Endothelial cell of hepatic sinusoid (primary cell): ENCODE results near the gene MYPN.
"Not testable (repeated sequence)": the region's sequence is repeated elsewhere in the genome, so short reads cannot be mapped to it uniquely, and the experiment has no call there.

ENCODE experiments used
- in situ Hi-C: cut with HindIII; loops from 2 replicates; pipeline ENCODE4 v1.10.0; 2017; ENCODE audit warnings: low sequenced_read_pairs

MYPN gene

DNA sequence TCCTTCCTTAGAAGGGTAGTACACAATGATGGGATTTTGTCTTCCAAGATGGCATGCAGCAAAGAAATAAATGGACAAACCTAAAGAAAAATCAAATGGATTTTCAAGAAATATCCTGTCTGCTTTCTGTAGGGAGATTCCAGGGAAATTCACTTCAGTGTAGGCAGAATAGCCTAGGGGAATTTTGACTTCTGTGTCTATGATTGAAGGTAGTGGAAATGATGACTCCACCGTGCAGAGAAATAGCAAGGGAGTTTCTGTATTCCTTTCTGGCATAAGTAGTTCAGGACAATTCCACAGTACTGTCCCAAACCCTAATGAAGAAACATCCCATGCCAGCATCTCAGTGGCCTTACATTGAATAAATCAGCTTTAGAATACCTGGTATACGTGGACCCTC lies 113.1 kb downstream of the MYPN start:
- in situ Hi-C loops, result no loop called here

DNA sequence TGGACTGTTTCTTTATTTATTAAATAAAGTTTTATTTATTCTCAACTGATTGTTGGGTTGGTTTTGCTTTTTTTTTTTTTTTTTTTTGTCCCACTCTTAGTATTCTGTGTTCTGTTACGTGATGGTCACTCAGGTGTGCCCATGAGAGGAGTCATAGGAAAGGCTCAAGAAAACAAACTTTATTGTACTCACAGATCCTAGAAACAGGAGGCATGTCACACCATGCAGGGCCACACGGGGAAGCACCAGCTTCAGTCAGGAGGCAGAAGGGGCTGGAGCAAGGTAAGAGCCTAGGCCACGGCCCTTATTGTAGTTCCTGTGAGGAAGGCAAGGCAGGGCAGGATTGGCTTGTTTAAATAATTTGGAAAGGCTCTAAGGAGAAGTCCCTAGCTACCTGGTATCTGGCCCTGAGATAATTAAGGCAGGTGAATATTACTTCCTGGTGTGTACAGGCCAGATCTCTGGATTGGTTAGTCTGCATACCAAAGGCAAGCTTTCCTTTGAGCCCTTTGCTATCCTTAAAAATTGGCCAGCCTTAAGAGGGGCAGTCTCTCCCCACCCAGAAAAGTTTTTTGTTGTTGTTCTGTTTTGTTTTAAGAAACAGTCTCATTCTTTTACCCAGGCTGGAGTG lies 114.4 kb downstream of the MYPN start:
- in situ Hi-C loops, result no loop called here

DNA sequence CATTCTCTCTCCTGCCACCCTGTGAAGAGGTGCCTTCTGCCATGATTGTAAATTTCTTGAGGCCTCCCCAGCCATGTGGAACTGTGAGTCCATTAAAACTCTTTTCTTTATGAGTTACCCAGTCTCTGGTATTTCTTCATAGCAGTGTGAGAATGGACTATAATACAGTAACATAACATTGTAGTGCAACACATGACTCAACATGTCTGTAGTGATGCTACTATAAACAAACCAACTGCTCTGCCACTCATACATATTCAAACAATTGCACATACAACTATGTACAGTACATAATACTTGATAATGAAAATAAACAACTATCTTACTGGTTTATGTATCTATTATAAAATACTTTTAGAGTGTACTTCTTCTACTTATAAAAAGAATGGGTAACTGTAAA lies 115.5 kb downstream of the MYPN start:
- in situ Hi-C loops, result no loop called here

DNA sequence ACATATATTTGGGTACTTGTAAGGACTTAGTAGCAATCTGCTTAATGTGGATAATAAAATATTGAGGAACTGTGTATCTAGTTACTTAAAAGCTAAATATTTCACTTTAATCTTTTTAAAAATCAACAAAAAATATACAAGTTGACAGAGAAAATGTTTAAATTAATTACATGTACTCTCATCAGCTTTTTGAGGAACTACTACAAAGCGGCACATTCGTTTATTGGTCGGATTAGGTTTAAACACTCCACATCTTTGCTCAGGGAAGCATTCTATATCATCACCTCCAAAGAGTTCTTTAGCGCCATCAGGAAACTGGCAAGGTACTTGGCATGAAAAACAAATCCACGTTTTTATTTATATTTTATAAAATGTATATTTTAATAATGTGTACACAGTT lies 121.0 kb downstream of the MYPN start:
- in situ Hi-C loops, result no loop called here

DNA sequence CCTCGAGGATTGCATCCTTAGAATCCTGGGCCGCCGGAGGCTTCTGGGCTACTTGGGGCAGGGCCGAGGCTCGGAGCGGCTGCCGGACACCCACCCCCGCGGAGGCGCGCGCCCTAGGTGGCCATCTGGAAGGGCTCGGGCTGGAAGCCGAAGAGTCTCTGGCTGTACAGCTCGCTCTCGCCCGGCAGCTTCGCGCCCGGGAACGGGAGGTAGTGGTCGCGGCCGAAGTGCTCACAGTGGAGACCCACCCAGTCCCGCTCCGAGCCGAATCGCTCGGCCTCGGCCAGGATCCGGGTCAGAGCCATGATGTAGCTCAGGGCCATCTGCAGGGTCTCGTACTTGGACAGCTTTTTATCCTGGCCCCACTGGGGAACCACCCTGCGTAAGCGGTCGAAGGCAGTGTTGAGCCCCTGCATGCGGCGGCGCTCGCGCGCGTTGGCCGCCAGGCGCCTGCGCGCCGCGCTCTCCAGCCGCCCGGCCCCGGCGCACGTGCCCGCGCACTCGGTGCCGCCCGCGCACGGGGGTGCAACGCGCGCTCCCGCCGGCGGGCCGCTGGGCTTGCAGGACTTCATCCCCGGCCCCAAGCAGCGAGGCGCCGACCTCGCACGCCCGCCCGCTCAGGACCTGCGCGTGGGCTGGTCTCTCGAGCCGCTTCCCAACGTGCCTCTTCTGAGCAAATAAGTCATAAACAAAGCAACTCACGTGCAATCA lies 122.0 kb downstream of the MYPN start:
- in situ Hi-C loops, result no loop called here

DNA sequence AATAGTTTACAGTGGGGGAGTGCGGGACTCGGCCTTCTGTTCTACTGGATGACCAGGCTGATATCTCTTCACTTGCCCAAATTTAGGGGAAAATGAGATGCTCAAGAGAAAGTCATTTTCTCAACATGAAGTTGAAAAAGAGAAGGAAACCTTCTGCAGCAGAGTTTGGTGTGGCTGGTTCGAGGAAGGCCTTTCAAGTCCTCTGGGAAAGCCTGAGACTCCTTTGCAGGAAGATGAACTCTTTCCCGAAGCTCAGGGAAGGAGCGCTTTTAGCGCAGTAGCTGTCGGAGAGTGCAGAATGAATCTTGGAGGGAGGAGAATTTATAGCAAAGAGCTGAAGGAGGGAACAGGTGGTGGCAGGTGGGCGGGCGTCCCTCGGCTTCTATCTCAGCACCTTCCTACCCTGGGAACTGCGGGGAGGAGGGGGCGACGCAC lies 122.5 kb downstream of the MYPN start, which contains the start of gene ATOH7:
ATOH7 (minus strand) TSS at position 297 of the 435 bp plus-strand sequence. CDS start 436 bp downstream, outside the sequence.
- in situ Hi-C loops, result no loop called here

DNA sequence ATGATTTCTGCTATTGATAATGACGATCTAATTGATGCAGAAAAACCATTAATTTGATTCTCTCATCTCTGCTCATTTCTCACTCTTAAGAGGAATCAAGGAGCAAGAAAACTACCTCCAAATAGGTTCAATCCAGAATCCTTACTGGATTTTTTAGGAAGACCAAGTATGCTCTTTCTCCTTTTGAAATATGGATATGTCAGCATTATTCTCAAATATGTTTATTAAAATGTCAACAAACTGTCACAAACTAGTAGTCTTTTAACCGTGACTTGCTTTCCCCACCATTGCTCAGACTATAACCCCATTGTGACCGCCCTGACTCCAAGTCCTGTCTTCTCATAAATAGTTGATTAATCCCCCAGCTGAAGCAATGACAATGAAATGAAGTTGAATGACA lies 123.8 kb downstream of the MYPN start:
- in situ Hi-C loops, result no loop called here

DNA sequence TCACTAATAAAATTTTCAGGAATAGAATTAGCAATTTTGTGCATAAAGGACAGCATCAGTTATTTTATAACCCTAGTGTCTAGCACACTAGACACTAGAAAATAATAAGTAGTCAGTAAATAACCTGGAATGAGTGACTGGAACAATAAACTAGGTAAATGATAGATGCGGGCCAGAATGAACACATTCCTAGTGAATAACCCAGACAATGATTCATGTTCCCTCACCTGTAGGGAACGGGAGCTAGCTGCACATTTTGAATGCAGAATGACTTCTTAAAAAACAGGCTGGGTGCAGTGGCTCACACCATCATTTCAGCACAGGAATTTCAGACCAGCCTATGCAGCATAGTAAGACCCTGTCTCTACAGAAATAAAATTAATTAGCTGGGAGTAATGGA lies 125.8 kb downstream of the MYPN start:
- in situ Hi-C loops, result no loop called here

DNA sequence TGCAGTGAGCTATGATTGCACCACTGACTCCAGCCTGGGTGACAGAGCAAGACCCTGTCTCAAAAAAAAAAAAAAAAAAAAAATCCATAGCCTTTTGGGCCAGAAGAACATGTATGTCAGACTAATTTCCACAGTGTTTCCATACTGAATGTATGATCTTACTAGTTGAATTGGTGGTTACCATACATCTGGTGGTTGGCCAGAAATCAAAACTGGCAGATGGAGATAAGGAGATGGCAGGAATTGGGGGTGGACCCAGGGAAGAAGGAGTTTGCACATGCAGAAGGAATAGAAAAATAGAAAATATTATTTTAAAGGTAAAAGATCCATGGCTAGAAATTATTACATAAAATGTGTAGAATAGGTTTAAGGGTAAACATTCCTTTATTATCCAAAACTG lies 126.3 kb downstream of the MYPN start:
- in situ Hi-C loops, result no loop called here

DNA sequence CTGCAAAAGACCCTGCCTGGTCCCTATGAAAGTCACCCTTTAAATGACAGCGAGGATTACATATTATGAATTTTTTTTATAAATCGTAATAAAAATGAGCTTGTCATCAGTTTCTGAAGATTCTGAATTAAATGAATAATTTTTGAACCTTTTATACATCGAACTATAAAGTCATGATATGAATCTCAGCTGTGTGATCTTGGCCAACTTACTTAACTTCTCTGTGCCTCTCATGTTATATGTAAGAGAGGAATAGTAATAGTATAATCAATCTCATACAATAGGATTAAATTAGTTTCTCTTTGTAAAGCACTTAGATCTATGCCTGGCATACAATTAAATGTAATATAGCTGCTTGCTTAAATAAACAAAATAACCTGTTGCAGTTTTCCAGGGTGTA lies 127.9 kb downstream of the MYPN start:
- in situ Hi-C loops, result no loop called here

DNA sequence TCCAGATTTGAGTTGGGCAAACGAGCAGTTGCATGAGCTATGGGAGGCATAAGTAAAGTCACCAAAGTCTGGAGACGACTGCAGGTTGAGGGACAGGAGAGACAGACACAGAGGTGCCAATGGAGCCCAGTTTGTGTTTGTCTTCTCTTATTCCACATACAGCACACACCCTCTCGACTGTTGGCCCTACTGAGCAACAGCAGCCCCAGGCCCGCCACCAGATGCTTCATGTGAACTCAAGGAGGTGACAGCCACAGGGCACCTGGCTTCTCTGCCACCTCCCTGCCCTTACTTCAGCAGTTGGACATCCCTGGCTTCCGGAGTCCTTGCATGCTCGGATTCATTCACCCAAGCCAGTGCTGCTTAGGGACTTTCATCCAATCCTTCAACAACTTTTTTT lies 129.1 kb downstream of the MYPN start:
- in situ Hi-C loops, result no loop called here

DNA sequence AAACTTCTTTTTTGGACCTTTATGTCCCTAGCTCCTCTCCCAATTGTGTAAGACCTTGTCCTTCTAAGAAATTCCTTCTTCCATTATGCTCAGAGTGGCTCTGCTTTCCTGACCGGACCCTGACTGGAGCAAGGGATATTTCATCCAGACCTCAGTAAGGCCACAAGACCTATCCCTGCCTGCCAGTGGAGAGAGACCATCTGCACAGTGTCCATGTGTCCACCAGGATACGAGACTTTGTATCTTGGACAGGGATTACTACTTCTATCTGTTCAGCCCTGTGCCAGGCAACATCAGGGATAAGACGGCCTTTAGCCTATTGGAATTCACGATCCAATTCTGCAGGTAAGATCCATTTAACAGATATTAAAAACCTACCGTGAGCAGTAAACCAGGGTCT lies 129.8 kb downstream of the MYPN start:
- in situ Hi-C loops, result no loop called here

DNA sequence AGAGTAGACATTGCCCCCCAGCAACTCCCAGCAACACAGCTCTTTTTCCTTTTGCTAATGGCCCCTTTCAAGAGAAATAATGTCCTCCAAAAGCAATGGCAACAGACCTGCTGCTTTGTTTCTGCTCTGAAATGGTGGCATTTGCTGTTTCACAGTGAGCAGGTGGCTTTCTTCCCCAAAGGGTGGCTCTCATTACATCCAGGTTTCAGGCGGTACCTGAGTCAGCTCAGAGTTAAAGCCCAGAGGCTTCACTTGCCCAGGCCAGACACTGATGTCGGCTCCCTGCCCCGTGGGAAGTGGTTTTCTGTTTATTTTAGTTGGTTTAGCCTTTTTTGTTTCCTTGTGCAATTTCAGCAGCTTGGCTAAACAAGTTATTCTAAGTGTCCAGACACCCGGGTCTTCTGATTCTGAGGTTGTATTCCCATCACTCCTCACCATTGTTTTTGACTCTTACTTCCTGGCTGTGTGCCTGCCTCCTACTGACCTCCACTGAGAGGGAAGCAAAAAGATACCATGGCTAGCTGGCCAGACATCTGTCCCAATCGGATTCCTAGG lies 130.4 kb downstream of the MYPN start:
- in situ Hi-C loops, result no loop called here

DNA sequence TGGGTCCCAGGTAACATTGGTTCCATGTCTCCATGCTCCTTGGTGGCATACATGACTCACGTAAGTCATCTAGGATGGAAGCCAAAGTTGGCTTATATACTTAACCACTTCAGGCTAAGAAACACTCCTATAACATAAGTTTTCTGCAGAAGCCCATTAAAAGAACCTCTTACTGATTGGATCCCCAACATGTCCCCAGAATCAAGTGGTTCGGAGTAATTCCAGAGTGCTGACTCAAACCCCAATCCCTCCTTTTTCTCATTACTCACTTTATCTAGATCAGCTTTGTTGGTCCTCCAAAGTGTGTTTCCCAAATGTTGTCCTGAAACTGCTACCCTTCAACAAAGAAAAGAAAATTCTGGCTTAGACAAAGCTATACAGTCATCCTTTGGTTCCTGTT lies 132.8 kb downstream of the MYPN start:
- in situ Hi-C loops, result no loop called here

DNA sequence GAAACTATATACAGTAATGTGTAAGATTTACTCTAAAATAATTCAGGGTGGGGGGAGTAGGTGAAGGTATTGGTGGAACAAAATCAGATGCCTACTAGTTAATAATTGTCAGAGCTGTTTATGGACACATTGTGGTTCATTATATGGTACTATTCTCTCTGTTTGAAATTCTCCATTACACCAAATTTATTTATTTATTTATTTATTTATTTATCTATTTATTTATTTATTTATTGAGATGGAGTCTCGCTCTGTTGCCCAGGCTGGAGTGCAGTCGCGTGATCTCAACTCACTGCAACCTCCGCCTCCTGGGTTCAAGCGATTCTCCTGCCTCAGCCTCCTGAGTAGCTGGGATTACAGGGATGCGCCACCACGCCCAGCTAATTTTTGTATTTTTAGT lies 137.1 kb downstream of the MYPN start:
- in situ Hi-C loops, result not testable (repeated sequence)

DNA sequence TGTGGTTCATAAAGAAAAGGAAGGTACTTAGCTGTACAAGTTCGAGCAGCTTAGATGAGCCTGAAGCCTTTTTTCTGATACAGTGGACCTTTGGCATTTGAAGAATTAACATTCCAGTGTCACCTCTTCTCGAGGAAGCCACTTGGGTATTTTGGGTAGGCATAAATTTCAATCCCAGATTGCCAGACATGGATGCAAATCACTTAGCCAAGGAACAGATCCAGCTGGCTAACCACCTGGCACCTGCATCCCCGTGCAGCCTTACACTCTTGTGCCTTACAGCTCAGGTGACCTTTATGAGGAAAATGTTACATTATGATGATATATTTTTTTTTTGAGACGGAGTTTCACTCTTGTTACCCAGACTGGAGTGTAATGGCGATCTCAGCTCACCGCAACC lies 138.6 kb downstream of the MYPN start:
- in situ Hi-C loops, result no loop called here

DNA sequence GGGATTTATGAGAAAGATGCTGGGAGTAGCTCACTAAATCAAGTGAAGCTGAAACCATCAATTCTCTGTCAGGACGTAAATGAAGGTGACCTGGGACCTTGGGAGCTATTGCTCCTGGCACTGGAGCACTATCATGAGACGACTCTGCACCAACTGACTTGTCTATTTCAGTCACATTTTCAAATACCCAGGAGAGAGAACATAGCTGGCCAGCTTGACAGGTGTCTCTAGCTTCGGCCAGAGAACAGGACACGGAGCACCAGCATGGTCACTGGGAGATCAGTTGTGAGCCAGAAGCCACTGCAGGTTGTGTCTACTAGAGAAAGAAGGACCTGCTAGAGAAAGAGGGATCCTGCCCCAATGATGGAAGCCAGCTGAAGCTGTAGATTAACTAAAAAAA lies 140.0 kb downstream of the MYPN start:
- in situ Hi-C loops, result no loop called here

DNA sequence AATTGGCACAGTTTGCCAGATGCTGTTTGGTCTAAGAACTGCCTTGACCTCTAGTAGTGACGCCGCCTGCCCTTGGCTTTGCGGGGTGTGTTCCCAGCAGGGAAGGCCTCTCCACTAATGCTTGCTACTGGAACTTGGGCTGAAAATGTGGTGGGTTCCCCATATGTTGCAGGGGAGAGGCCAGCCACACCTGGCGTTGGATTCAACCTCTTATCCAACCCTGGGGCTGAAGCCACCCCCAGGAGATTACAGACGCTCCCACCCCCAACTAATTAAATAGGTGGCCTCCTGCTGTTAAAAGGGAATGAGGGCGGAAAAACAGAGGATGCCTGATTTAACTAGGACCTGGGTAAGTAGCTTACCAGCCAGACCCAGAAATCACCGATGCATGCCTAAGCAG lies 141.9 kb downstream of the MYPN start:
- in situ Hi-C loops, result no loop called here

DNA sequence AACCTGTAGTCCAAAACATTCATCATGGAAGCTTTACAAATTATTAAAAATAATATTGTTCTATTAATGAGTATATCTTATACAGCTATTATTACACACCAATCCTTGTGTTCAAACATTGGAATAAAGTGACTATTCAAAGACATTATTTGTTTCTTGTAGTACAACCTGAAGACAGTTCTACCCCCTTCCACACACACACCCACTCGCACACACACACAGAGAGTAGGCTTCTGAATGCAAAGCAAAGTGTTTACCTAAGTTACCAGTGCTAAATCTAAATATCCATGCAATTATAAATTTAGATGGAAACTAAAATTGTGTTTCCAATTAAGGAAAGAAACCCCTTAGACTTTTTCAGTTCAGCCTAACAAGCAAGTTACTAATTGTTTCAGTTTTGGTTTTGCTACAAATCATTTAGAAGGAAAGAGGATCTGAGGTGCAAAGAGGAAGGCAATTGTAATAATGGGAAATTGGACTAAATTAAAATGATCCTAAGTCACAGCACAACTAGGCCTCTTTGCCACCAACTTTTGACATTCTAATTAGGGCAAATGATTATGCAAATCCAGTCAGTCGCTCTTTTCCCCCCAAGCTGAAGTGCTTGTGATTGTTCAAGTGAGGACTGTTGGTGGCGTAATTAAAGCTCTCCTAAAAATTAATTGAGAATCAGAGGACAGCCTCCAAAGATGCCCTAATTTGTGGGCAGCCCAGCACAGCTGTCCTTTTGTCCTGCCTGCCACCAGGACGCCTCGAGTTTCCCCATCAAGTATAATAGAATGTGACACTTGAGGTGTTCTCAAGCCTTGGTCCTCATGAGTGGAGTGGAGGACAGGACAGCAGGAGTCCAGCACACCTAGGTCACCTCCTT lies 142.6 kb downstream of the MYPN start:
- in situ Hi-C loops, result no loop called here

DNA sequence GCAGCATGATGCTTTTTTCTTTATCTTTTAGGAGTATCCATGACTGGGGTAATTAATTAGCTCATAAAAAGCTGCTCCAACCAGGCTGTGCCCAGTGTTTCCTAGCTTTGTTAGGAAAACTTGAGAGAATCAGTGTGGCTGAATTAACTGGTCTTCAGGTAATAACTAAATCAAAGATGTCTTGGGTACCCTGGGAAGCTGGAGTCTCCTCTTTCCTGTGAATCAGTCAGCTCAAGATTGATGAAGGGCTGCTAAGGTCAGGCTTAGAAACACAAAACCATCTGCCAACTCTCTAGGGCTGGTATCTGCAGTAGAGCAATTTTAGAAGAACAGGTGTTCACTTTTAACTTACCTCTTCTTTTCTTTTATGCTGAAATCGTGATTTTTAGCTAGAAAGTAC lies 144.1 kb downstream of the MYPN start:
- in situ Hi-C loops, result no loop called here

DNA sequence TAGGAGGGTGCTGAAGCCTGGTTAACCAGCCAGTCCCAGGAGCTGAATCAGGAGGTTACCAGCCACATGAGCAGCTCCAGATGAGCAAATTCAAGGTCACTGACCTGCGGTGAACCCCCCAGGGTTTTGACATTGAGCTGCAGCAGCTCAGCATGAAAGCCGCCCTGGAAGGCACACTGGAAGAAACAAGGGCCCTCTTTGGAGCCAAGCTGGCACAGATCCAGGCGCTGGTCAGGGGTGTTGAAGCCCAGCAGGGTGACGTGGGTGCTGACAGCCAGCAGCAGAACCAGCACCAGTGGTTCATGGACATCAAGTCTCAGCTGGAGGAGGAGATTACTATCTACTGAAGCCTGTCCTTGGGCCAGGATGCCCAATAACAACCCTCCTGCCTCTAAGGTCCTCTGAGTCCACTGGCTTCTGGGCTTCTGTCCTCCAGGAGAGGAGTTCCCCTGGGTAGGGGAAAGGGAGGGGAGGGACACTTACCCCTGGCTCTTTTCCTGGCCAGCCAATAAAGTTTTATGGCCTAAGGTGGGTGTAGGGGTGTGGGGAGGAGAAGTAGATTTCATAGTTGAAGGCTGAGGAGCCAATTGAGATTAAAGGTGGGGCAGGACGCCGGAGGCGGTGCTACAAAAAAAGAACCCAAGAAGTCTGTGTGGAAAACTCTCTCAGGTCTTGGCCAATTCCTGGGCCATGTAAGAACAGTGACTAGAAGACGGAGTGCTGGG lies 152.0 kb downstream of the MYPN start:
- in situ Hi-C loops, result no loop called here
